GM06990 (cell line): ENCODE measurements around the gene PLEKHA1.

Experiments used
- DNase-seq: peaks from one replicate; pipeline ENCODE4 v3.0.0-alpha.2; 2011; ENCODE audit not compliant: insufficient read length; ENCODE audit errors: extremely low read depth
- H3K27me3 ChIP-seq: replicated peaks from 2 replicates; pipeline ENCODE4 v1.6.0; 2011; ENCODE audit warnings: low read length; ENCODE audit not compliant: control insufficient read depth, insufficient read depth
- H3K36me3 ChIP-seq: 2 replicates; pipeline ENCODE4 v1.5.1; 2011; ENCODE audit warnings: low read length; ENCODE audit not compliant: control insufficient read depth, insufficient read depth
- H3K4me3 ChIP-seq: replicated peaks from 2 replicates; pipeline ENCODE4 v1.5.1; 2011; ENCODE audit warnings: low read depth, mild to moderate bottlenecking, control low read depth, low read length
- CTCF ChIP-seq: IDR thresholded peaks from 2 replicates; pipeline ENCODE4 v1.5.1; 2011; ENCODE audit warnings: low read length, control low read depth, mild to moderate bottlenecking, inconsistent platforms; ENCODE audit not compliant: insufficient read depth, poor library complexity, severe bottlenecking

The PLEKHA1 gene

GRCh38 chr10:122328676-122329075, 45.8 kb upstream of the PLEKHA1 start:
- H3K4me3 ChIP-seq, result no peak overlapping the region
- peaks cover 2% of the 10 kb centered on the region for H3K27me3 ChIP-seq
- TF ChIP-seq CTCF, result no peak
- no peak for DNase-seq
- H3K36me3 ChIP-seq, result no peaks in the 10 kb centered on the region

GRCh38 chr10:122329416-122329815, 45.1 kb upstream of the PLEKHA1 start:
- Histone ChIP-seq H3K4me3 (no peak overlapping the region), H3K27me3 (peaks cover 2% of the 10 kb centered on the region), H3K36me3 (no peaks in the 10 kb centered on the region)
- no peak for TF ChIP-seq CTCF
- no peak for DNase-seq

GRCh38 chr10:122331100-122331499, 43.4 kb upstream of the PLEKHA1 start:
- Histone ChIP-seq H3K4me3 (no peak overlapping the region), H3K27me3 (peaks cover 2% of the 10 kb centered on the region), H3K36me3 (no peaks in the 10 kb centered on the region)
- TF ChIP-seq CTCF, result no peak
- no peak for DNase-seq

GRCh38 chr10:122331615-122332446, 42.7 kb upstream of the PLEKHA1 start:
- Histone ChIP-seq H3K36me3 (no peaks in the 10 kb centered on the region), H3K4me3 (no peak overlapping the region), H3K27me3 (peaks cover 2% of the 10 kb centered on the region)
- no peak for DNase-seq
- no peak for TF ChIP-seq CTCF

- no peak for TF ChIP-seq CTCF
- DNase-seq, result no peak
- Histone ChIP-seq H3K36me3 (no peaks in the 10 kb centered on the region), H3K4me3 (no peak overlapping the region), H3K27me3 (peaks cover 2% of the 10 kb centered on the region)
These were observed 41.5 kb upstream of the PLEKHA1 start for GRCh38 chr10:122333037-122333436.

GRCh38 chr10:122336332-122336731, 38.2 kb upstream of the PLEKHA1 start:
- H3K4me3 ChIP-seq, result no peak overlapping the region
- peaks cover 2% of the 10 kb centered on the region; the same call in 1 of the 2 replicates for H3K27me3 ChIP-seq
- TF ChIP-seq CTCF, result no peak
- DNase-seq, result no peak
- H3K36me3 ChIP-seq, result no peaks in the 10 kb centered on the region
